NOMO-1 treated with dmso at 0.1 percent for 144 hours (cell line): ENCODE measurements around the gene RBMS2.
"Not testable (repeated sequence)": the region's sequence is repeated elsewhere in the genome, so short reads cannot be mapped to it uniquely, and the experiment has no call there.

Experiments
- DNase-seq: peaks from one replicate; lab custom pipeline; 2025; ENCODE audit not compliant: unreplicated experiment; lab: John Stamatoyannopoulos, UW

The RBMS2 gene

DNA sequence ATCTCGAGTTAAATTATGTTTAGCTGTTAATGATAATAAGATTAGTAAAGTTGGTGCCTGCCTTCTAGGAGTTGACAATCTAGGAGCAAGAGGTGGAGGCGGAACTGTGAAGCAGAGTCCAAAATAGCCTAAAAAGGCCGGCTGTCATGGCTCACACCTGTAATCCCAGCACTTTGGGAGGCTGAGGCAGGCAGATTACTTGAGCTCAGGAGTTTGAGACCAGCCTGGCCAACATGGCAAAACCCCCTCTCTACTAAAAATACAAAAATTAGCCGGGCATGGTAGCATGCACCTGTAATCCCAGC, 7.7 kb upstream of the RBMS2 start:
- DNase-seq = not testable (repeated sequence)

DNA sequence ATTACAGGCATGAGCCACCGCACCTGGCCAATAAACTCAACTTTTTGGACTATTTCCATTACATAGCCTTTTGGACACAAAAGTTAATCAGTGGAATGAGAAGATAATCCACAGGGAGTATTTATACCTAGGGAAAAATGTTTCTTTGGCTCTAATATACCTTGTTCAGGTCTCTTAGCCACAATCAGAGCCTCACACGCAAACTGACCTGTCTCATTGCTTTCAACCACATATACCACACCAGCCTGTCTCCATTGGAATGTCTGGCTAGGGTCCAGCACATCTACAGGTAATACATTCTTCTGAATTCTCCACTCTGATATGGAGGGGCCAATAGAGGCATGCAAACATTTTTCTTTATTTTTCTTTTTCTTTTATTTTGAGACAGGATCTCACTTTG, 3.8 kb upstream of the RBMS2 start:
- DNase-seq = no peak

- DNase-seq = no peak
Measured at GRCh38 chr12:56518570-56518969, 3.0 kb upstream of the RBMS2 start.

DNA sequence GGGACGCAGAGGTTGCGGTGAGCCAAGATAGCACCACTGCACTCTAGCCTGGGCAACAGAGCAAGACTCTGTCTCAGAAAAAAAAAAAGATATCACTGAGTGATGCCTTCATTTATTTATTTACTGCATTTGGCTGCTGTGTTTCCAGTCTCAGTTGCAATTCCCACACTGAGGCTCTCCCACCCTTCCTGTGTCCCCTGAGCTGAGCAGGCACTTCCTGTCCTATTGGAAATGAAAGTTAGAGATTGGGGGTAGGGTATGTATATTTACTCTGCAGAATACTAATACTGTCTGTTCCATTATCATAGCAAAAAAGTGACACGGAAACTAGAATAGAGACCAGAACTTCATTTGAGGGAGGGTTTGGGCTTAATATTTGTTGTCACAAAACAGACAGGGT, 1.6 kb upstream of the RBMS2 start:
- no peak for DNase-seq

DNA sequence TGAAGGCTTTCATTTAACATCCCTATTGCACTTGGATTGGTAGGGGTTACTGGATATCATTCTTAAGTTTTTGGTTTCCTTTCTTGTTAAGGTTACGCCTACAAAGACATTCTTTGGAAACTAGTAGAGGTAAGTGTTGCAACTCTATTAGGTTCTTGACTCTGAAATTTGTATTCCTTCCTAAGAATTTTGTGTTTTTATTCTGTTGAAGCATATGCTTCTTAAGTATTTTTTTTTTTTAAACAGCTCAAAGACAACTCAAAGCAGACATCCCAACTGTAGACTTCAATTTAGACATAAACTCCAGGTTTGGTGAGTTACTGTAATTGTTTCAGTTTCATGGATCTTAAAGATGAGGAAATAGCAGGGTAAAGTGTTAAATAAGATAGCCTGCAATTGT, 1.1 kb upstream of the RBMS2 start:
- DNase-seq = no peak

DNA sequence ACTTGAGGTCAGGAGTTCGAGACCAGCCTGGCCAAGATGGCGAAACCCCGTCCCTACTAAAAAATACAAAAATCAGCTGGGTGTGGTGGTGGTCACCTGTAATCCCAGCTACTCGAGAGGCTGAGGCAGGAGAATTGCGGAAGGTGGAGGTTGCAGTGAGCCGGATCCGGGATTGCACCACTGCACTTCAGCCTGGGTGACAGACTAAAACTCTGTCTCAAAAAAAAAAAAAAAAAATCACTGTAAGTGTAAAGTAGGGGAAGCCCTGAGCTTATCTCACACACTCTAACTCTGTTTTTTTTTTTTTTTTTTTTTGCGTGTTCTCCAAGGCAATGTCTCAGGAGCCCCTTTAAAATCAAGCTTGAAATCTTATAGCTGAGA, 421 bp upstream of the RBMS2 start:
- DNase-seq = no peak

DNA sequence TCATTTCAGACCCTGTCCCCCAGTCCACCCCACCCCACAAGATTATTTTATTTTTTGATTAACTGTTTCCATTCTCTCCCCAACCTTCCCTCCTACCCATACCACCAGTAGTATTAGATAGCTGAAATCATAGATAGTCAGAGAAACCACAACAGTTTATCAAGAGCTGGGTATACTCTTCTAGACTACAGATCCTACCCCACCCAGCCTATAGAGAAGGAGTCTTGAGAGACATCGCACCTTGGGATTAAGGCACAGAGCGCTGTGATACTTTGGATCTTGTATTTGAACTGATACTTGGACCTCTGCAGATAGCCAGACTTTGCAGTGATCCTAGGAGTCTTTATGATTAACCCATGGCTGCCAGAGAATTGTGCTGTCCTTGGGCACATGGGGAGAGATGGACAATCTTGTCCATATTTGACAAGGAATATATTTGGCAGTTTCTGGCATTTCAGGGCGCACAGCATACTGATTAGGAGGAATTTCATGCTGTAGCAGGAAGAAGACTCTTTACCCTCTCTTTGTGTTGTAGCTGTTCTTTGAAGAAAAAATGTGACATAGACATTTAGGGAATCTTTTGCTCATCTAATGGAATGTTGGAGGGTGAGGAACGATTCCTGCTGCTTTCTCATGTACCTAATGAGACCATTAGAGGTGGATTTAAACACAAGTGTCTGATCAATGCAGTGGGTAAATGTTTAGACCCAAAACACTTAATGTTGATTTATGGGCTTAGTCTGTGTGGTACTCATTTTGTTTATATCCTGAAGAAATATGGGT, 982 bp downstream of the RBMS2 start:
- DNase-seq = no peak

DNA sequence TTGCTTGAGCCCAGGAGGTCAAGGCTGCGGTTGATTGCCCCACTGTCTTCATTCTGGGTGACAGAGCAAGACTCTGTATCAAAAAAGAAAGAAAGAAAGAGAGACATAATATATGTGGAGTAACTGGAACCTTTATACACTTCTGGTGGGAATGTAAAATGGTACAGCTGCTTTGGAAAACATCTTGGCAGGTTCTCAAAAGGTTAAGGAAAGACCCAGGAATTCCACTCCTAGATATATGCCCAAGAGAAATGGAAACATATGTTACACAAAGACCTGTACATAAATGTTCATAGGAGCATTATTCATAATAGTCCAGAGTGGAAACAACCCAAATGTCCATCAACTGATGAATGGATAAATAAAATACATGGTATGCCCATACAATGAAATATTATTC, 7.2 kb downstream of the RBMS2 start:
- no peak for DNase-seq

DNA sequence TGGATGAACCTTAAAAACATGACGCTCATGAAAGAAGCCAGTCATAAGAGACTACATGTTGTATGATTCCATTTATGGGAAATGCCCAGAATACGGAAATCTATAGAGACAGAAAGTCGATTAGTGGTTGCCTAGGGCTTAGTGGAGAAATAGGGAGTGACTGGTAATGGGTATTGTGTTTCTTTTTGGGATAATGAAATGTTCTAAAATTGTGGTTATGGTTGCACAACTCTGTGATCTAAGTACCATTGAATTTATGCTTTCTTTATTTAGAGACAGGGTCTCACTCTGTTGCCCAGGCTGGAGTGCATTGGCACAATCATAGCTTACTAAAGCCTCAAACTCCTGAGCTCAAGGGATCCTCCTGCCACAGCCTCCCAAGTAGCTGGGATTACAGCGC, 8.0 kb downstream of the RBMS2 start:
- DNase-seq = no peak

DNA sequence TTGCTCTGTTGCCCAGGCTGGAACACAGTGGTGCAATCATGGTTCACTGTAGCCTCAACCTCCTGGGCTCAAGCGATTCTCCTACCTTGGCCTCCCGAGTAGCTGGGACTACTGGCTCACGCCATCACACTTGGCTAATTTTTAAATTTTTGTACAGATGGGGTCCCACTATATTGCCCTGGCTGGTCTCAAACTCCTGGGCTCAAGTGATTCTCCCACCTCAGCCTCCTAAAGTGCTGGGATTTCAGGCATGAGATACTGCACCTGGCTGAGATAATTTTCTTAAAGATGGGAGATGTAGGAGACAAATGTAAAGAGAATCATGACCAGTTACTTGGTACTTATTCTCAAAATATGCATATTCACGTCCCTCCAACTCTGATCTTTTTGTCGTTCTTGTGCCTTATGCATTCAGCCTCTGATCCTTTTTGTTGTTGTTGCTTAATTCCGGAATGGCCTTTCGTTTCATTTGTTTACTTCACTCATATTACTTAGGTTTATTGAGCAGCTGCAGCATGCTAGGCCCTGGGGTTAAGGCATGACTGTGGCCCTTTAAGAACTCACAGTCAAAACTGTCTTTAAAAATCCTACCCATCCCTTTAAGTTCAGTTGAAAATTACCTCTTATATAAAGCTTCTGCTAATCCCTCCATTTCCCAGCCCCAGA, 8.9 kb downstream of the RBMS2 start:
- DNase-seq = no peak

DNA sequence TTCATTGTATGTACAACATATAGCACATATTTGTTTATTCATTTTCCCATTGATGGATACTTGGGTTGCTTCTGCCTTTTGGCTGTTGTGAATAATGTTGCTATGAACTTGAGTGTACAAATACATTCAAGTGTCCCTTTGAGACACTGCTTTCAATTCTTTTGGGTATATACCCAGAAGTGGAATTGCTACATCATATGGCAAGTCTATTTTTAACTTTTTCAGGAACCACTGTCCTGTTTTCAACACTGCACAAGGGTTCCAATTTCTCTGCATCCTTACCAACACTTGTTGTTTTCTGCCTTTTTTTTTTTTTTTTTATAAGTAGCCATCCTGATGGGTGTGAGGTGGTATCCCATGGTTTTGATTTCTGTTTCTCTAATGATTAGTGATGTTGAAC, 15.9 kb downstream of the RBMS2 start:
- DNase-seq = no peak

DNA sequence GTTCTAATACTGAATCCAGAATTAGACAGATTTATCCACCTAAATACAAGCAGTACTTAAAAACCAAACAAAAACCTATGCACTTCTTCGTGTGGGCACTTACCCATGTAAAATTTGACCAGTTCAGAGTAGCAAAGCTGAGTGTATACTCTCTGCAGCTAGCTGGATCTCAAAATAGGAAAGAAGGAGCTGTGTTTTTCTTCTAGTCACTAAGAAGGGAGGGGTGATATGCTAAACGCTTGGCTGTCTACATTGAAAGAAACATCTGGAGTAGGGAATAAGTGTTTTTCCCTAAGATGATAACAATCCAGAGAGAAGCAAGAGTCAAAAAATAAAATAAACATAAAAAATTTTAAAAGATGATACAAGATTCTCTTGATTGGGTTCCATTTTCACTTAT, 20.0 kb downstream of the RBMS2 start:
- no peak for DNase-seq

DNA sequence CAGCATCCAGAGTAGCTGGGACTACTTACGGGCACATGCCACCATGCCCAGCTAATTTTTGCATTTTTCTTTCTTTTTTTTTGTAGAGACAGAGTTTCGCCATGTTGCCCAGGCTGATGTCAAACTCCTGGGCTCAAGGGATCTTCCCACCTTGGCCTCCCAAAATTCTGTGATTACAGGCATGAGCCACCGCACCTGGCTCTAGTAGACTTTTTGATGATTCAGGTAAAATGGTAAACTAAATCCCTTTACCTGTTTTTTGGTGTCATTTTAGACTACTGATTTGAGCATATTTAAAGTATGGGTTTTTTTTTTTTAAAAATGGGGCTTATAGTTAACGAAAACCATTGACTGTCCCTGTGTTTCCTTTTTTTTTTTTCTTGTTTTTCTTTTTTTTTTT, 20.5 kb downstream of the RBMS2 start:
- DNase-seq = no peak

DNA sequence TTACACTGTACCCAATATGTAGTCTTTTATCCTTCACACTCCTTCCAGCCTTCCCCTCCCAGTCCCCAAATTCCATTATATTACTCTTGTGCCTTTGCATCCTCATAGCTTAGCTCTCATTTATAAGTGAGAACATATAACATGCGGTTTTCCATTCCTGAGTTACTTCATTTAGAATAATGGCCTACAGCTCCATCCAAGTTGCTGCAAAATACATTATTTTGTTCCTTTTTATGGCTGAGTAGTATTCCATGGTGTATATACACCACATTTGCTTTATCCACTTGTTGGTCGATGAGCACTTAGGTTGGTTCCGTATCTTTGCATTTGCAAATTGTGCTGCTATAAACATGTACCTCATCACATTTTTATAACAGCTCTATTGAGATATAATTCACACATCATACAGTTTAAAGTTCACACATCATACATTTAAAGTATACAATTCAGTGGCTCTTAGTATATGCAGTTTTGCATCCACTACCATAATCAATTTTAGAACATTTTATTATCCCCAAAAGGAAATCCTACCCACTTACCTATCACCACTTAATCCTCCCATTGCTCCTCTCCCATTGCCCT, 23.5 kb downstream of the RBMS2 start:
- DNase-seq = no peak

GRCh38 chr12:56546680-56547079, 25.1 kb downstream of the RBMS2 start:
- DNase-seq = no peak

DNA sequence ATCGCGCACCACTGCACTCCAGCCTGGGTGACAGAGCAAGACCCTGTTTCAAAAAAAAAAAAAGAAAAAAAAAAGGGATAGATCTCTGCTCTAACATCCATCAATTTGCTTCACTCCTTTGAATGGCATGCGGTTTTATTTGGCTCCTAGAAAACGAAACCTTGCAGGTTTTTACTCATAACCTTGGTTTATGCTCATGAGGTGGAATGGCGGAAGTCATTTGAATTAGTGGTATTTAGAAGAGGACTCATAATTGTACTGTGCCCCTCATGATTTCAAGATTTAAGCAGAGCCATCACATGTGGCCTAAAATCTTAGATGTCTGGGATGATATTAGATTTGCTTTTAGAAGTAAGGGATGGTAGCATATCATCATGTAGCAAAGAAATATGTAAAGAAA, 29.4 kb downstream of the RBMS2 start:
- DNase-seq = no peak

GRCh38 chr12:56565510-56566101, 44.0 kb downstream of the RBMS2 start:
- DNase-seq = no peak

DNA sequence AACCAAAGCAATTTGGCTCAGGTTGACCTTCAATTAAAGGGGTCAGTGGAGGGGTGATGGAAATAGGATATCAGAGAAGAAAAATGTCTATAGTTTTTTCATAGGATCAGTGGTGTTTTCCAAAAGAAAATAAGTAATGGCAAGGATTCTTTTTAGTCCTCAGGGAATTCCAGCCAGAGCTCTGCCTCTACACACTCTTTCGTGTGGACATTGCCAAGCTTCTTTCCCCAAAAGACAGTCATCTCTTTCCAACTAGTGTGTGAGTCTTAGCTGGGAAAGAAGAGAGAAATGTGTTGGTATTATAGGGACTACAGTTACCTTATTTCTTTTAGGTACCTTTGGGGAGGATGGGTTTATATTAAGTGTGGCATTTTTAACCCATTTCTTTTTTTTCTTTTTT, 46.5 kb downstream of the RBMS2 start:
- DNase-seq = no peak

- no peak for DNase-seq
Measured at GRCh38 chr12:56571121-56571520, 49.5 kb downstream of the RBMS2 start.

DNA sequence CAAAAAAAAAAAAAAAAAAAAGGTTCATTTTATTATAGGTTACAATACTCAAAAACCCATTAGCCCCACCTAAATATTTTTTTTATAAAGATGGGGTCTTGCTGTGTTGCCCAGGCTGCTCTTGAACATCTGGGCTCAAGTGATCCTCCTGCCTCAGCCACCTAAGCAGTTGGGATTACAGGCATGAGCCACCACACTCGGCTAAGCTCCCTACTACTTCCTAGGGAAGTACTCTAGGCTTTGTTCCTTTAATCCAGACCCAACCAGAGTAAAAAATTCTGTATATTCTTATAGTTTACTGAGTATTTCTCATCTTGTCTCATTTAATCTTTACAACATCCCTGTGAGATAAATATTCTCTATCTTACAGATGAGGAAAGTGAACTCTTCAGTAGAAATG, 50.7 kb downstream of the RBMS2 start:
- DNase-seq = no peak

DNA sequence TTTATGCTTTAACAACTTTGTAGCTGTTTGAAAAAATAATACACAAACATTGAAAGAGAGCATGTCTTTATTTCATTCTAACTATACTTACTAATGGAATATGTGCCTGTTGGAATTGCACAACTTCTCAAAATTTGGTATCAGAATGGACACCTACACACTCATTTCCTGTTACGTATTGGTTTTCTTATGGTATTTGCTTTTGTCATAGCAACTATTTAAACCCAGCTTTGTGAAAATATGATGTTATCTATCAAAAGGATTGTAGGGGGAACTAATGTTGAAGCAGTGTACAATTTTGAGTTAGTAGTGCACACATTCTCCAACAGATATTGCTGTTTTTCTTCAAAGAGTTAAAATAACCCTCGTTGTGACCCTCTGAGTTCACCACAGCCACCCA, 52.6 kb downstream of the RBMS2 start:
- no peak for DNase-seq

DNA sequence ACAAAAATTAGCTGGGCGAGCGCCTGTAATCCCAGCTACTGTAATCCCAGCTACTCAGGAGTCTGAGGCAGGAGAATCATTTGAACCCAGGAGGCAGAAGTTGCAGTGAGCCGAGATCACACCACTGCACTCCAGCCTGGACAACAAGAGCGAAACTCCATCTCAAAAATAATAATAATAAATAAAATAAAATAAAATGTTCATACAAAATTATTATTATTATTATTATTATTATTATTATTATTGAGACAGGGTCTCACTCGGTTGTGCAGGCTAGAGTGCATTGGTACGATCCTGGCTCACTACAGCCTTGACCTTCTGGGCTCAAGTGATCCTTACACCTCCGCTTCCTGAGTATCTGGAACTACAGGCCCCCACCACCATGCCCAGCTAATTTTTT, 55.6 kb downstream of the RBMS2 start:
- not testable (repeated sequence) for DNase-seq
